HG03066 (cell line): Measurements from ENCODE around the gene TTLL7.

Experiments used
- ATAC-seq: cut with Tn5 transposase; IDR thresholded peaks from one replicate; pipeline ENCODE4 v1.9.1; 2021; ENCODE audit warnings: low read depth; ENCODE audit not compliant: unreplicated experiment

The TTLL7 gene

DNA sequence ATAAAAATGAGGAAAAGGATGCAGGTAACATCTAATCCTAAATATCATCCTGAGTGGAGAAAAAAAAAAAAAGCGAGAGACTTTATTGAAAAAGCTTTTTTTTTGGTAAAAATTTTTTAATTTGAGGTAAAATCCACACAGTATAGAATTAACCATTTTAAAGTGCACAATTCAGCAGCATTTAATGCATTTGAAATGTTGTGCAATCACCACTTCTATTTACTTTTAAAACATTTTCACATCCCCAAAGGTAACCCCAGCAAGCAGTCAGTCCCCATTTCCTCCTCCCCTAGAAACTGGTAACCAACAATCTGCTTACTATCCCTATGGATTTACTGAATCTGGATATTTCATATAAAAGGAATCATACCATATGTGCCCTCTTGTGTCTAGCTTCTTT lies 166.7 kb downstream of the TTLL7 start:
- no peak for ATAC-seq

- ATAC-seq: no peak
Observed at GRCh38 chr1:83829106-83829505, 169.8 kb downstream of the TTLL7 start.

DNA sequence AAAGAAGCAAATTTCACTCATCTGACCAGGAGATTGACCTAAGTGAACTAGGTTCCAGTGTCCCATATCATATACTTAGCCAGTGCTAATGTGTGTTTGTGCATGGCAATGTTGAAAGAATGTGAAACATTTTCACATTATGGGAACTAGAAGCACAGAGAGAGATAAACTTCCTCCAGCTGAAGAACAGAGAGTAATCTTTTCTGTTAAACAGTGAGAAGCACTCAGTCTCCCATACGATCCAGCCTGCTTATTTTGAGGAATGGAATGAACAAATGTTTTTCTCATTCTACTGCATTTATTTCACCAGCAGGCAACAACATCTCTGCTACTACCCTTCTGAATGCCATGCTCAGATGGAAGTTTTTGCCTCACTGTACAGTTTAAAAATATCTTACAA lies 170.5 kb downstream of the TTLL7 start:
- ATAC-seq: no peak

GRCh38 chr1:83827741-83828140 lies 171.2 kb downstream of the TTLL7 start:
- no peak for ATAC-seq

- ATAC-seq: no peak
Observed at GRCh38 chr1:83822208-83822607, 176.7 kb downstream of the TTLL7 start.

DNA sequence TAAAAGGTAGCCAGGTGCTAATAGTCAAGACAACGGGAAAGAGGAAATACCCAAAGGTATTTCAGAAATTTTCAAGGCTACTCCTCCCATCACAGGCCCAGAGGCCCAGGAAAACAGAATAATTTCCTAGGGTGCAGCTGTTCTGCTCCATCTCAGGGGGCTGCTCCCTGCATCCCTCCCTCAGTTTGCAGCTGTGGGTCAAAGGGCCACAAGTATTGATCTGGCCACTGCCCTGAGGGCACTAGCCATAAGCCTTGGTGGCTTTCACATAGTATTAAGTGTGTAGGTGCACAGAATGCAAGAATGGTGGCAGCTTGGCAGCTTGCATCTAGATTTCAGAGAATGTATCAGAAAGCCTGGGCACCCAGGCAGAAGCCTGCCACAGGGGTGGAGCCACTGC lies 179.5 kb downstream of the TTLL7 start:
- ATAC-seq: no peak

DNA sequence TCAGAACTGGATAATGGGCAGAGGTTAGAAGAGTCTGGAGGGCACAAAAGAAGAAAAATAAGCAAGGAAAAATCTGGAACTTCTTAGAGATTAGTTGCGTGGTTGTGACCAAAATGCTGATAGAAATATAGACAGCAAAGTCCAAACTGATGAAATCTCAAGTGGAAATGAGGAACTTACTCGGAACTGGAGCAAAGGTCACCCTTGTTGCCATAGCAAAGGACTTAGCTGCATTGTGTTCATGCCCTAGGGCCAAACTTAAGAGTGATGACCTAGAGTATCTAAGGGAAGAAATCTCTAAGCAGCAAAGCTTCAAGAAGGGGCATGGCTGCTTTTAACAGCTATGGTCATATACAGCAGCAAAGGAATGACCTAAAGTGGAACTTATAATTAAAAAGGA lies 180.0 kb downstream of the TTLL7 start:
- ATAC-seq: no peak

GRCh38 chr1:83816836-83817235 lies 182.1 kb downstream of the TTLL7 start:
- ATAC-seq: no peak

GRCh38 chr1:83815330-83815729 lies 183.6 kb downstream of the TTLL7 start:
- ATAC-seq: no peak
